ENCODE measurements around the gene TK1.

DNA sequence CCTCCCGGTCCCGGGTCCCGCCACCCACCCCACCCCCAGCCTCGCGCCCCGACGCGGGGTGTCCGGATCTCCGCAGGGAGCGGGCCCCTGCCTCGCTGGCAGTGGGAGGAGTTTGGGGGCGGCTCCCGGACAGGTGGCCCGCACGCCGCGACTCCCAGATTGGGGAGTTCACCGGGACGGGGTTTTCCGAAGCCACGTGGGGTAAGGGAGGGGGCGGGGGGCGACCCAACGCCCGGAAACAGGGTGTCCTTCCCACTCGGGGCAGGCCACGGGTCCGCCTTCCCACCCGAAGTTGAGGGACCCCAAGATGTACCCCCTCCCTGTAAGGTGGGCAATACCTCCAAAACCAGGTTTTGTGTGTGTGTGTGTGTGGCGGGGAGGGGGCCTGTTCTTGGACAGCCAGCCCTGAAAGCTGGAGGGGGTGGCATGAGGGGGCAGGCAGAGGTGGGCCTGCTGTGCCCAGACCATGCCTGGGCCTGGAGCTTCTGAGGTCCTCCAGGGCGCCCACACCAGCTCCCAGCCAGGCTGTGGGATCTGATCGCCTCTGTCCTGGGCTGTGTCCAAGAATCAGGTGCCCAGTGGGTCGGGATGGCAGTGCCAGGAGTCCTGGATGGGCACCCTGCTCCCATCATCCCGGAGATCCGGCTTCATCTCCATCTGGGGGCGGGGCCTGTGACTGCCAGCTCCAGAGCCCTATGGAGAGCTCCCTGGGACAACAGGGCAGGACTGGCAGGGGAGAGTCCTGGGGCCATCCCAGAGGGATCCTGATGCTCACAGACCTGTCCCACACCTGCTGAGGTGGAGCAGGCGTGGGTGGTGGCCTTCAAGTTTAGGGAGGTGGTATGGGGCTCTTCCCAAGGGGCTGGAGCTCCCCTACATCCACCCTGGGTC lies 17.7 kb downstream of the TK1 start:
- TF ChIP-seq POLR2AphosphoS5 (IDR thresholded peaks at IDR 0.05; ENCODE audit: low read depth, low read length) (peak; percentile 23), SIN3A (IDR thresholded peaks at IDR 0.05; ENCODE audit: borderline replicate concordance, insufficient read depth, low read depth, low read length) (no peak)
- TF ChIP-seq, protein P1, sequence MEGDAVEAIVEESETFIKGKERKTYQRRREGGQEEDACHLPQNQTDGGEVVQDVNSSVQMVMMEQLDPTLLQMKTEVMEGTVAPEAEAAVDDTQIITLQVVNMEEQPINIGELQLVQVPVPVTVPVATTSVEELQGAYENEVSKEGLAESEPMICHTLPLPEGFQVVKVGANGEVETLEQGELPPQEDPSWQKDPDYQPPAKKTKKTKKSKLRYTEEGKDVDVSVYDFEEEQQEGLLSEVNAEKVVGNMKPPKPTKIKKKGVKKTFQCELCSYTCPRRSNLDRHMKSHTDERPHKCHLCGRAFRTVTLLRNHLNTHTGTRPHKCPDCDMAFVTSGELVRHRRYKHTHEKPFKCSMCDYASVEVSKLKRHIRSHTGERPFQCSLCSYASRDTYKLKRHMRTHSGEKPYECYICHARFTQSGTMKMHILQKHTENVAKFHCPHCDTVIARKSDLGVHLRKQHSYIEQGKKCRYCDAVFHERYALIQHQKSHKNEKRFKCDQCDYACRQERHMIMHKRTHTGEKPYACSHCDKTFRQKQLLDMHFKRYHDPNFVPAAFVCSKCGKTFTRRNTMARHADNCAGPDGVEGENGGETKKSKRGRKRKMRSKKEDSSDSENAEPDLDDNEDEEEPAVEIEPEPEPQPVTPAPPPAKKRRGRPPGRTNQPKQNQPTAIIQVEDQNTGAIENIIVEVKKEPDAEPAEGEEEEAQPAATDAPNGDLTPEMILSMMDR (IDR thresholded peaks at IDR 0.05), result no peak
- TF ChIP-seq, protein P2, sequence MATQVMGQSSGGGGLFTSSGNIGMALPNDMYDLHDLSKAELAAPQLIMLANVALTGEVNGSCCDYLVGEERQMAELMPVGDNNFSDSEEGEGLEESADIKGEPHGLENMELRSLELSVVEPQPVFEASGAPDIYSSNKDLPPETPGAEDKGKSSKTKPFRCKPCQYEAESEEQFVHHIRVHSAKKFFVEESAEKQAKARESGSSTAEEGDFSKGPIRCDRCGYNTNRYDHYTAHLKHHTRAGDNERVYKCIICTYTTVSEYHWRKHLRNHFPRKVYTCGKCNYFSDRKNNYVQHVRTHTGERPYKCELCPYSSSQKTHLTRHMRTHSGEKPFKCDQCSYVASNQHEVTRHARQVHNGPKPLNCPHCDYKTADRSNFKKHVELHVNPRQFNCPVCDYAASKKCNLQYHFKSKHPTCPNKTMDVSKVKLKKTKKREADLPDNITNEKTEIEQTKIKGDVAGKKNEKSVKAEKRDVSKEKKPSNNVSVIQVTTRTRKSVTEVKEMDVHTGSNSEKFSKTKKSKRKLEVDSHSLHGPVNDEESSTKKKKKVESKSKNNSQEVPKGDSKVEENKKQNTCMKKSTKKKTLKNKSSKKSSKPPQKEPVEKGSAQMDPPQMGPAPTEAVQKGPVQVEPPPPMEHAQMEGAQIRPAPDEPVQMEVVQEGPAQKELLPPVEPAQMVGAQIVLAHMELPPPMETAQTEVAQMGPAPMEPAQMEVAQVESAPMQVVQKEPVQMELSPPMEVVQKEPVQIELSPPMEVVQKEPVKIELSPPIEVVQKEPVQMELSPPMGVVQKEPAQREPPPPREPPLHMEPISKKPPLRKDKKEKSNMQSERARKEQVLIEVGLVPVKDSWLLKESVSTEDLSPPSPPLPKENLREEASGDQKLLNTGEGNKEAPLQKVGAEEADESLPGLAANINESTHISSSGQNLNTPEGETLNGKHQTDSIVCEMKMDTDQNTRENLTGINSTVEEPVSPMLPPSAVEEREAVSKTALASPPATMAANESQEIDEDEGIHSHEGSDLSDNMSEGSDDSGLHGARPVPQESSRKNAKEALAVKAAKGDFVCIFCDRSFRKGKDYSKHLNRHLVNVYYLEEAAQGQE (IDR thresholded peaks at IDR 0.05; ENCODE audit: insufficient read depth in 1 of 2, low read depth in 2 of 2, low read length in 1 of 2), result no peak
